HG02623 (cell line): ENCODE measurements around the gene FIZ1.
"Not testable (repeated sequence)": the region's sequence is repeated elsewhere in the genome, so short reads cannot be mapped to it uniquely, and the experiment has no call there.

ENCODE experiments used
- ATAC-seq: cut with Tn5 transposase; IDR thresholded peaks from one replicate; pipeline ENCODE4 v1.9.1; 2021; ENCODE audit warnings: moderate library complexity; ENCODE audit not compliant: unreplicated experiment

FIZ1 gene

GRCh38 chr19:55596304-55596703, 3.0 kb downstream of the FIZ1 start:
- no peak for ATAC-seq

GRCh38 chr19:55594996-55595545, 4.2 kb downstream of the FIZ1 start:
- no peak for ATAC-seq

DNA sequence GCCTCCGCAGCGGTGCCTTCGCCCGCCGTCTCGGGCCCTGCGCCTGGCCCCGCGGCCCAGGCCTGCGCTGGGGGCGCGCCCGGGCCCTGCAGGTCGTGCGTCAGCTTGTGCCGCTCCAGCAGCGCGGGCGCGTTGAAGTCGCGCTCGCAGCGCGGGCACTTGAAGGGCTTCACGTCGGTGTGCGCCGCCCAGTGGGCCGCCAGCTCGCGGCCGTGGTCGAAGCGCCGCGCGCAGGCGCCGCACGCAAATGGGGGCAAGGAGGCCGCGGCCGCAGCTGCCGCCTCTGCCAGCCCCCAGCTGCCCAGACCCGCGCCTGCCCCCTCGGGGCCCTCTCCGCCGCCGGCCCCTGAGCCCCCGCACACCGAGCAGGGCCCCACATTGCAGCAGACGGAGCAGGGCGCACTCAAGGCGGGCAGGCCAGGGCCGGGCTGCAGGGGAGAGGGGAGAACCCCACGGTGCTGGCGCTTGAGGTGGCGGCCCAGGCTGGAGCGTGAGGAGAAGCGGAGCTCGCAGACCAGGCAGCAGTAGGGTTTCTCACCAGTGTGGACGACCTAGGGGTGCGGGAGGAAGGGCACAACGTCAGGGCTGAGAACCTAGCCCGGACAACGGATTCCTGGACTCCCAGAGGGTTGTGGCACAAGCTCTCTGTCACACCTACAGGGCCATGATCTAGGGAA, 6.1 kb downstream of the FIZ1 start:
- no peak for ATAC-seq

DNA sequence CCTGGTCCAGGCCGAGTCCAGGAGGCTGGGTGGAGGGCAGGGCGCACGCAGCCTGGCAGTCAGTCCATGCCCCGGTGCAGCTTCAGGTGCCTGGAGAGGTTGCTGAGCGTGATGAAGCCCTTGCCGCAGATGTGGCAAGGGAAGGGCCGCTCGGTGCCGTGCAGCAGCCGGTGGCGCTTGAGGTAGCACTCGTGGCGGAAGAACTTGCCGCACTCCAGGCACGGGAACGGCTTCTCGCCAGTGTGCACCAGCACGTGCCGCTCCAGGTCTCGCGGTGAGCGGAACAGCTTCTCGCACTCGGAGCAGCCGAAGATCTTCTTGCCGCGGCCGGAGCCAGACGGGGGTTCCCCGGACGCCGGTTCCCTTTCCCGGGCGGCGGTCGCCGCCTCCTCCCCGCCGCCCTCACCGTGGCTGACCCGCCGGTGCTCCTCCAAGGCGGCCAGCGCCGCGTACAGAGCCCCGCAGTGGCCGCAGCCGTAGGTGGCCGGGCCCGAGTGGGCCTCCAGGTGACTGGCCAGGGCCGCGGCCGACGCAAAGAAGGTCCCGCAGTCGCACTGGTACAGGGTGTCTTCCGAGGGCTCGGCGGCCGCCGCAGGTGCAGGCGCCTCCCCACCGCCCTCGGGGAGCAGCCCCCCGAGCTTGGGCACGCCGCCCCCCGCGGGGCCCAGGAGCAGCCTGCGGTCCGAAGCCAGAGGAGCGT, 6.8 kb downstream of the FIZ1 start:
- no peak for ATAC-seq

- no peak for ATAC-seq
Observed at GRCh38 chr19:55591555-55591954, 7.8 kb downstream of the FIZ1 start.

DNA sequence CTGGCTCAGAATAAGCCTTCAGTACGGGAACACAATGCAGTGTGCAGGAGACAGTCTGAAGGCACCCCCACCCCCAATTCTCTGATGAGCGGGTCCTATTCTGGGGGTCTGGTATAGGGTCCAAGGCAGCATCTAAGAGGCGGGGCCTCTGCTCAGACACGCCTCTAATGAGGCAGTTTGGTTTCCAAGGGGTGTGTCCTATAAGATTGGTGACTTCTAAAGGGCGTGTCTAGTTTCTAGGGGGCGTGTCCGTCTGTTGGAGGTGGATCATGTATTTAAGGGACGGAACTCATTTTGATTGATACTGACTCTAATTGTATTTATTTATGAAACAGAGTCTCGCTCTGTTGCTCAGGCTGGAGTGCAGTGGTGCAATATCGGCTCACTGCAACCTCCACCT, 8.7 kb downstream of the FIZ1 start:
- no peak for ATAC-seq

- no peak for ATAC-seq
Observed at GRCh38 chr19:55590109-55590508, 9.2 kb downstream of the FIZ1 start.

DNA sequence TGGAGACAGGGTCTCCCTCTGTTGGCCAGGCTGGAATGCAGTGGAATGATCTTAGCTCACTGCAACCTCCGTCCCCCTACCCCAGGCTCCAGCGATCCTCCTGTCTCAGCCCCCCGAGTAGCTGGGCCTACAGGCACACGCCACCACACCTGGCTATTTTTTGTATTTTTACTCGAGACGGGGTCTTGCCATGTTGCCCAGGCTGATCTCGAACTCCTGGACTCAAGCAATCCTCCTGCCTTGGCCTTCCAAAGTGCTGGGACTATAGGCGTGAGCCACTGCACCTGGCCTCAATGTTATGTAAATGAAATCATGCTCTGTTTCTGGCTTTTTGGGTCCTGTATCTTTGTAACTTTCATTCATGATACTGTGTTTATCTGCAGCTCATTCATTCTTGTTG, 10.6 kb downstream of the FIZ1 start:
- no peak for ATAC-seq

DNA sequence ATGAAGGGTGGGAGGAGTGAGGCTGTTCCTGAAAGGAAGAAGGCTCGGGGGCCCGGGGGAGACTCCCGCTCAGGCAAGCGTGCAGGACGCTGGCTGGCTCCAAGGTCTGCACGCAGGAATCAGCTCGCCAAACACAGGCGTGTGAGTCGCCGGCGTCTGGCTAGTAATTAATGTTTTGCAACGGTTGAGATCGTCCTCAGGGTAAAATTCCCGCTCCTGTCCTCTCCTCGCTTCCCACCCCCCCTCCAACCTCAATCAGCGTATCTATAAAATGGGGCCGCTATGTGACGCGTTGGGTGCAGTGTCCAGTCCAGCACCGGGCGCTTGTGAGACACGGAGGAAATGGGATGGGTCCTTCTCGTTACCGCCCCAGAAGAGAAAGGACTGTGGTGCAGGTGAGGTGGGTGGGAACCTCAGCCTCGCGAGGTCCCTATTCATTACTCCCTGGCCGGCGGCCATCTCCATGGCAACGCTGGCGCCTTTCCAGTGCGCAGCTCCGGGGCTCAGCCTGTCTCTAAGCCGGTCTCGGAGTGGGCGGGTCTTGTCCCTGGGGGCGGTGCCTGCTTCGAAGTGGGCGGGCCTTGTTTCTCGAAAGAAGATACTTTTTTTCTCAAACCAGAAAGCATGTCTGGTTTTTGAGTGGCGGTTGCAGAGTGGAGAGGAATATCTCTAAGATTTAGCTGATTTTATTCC, 12.2 kb downstream of the FIZ1 start:
- peak; percentile 87 for ATAC-seq

DNA sequence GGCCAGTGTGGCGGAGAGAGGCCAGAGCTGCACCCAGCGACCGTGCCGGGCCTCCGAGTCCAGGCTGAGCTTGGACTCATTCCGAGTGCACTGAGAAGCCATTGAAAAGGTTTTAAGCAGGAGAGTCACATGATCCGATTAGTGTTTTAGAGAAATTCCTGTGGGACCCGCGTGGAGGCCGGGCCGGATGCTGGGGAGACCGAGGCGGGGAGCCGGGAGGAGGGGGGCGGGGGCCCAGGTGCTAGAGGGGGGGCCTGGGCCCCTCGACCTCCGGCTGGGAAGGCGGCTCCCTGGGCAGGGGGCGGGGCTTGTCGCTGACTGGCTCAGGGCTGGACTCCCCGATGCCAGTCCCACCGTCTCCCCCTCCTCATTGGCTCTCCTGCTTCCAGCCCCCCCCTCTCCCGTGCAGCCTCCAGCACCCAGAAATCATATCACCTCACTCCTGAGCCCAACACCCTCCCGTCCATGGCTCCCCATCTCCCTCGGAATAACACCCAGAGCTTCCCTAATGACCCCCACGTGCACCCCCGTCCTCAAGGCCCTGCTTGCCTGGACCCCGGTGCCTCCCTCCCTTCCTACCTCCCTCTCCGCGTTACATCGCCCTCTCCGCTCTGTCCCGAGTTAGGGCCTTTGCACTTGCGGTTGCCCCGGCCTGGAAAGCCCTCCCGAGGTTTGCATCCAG, 13.5 kb downstream of the FIZ1 start:
- no peak for ATAC-seq

GRCh38 chr19:55584871-55585270, 14.4 kb downstream of the FIZ1 start:
- ATAC-seq: no peak

GRCh38 chr19:55583897-55584296, 15.4 kb downstream of the FIZ1 start:
- not testable (repeated sequence) for ATAC-seq

GRCh38 chr19:55582284-55582683, 17.0 kb downstream of the FIZ1 start:
- not testable (repeated sequence) for ATAC-seq

GRCh38 chr19:55581823-55582223, 17.5 kb downstream of the FIZ1 start:
- ATAC-seq: no peak

DNA sequence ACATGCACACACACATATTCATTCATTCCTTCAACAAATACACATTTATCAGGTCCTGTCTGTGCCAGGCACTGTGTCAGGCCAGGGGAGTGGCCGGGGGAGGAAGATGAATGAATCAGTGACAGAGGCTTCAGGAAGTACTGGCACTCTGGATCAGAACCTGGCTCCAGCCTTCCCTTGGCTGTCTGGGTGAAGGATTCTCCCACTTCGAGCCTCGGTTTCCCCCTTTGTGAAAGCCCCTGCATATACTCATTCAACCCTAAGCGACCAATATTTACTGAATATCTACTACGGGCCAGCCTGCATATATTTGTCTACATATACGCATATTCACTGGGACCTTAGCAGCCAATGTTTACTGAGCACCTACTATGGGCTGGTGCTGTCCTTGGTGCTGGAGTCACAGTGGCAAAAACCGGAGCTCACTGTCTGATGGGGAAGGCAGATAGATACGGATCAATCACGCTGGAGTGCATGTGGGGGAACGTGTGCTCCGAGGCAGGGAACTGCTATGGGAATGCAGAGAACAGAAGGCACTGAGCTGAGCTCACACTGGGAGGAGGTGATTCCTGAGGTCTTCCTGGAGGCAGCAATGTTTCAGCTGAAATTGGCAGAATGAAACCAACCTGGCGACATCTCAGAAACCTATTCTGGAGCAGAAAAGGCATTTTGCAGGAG, 18.0 kb downstream of the FIZ1 start:
- ATAC-seq: no peak

GRCh38 chr19:55580628-55581144, 18.6 kb downstream of the FIZ1 start, which contains the start of gene ZNF579:
TSS of gene ZNF579 (minus strand) at chr19:55580848. CDS start at chr19:55579639, 1,209 bp downstream.
- ATAC-seq: no peak

DNA sequence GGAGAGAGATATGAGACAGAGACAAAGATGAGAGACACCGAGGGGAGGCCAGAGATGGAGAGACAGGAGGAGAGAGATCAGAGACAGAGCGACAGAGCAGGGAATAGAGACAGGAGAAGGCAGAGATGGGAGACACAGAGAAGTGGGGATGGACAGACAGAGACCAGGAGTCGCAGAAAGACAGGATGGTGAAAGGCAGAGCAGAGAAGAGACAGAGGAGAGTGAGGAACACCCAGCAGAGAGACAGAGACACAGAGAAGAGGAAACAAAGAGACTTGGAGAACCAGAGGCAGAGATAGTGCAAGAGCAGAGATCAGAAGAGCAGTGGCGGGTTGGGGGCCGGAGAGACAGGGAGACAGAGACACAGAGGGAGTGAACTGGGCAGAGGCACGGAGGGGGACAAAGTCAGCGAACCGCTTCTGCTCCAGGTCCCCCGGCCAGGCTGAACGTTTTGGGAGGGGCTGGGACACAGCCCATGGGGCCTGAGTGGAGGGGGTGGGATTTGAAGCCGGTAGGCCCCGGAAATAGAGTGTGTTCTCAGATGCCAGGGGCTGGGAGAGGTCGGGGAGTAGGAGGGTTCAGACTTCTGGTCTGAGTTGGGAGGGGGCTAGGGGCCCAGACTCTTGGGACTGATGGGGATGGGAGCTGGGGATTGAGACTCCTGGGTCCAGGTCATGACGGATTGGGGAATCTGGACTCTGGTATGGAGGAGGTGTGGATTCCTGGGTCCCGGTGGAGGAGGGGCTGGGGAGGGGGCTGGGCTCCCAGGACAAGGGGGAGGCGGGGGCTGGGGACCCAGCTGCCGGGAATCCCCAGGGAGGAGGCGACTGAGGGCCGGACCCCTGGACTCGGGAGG, 19.3 kb downstream of the FIZ1 start:
- no peak for ATAC-seq

DNA sequence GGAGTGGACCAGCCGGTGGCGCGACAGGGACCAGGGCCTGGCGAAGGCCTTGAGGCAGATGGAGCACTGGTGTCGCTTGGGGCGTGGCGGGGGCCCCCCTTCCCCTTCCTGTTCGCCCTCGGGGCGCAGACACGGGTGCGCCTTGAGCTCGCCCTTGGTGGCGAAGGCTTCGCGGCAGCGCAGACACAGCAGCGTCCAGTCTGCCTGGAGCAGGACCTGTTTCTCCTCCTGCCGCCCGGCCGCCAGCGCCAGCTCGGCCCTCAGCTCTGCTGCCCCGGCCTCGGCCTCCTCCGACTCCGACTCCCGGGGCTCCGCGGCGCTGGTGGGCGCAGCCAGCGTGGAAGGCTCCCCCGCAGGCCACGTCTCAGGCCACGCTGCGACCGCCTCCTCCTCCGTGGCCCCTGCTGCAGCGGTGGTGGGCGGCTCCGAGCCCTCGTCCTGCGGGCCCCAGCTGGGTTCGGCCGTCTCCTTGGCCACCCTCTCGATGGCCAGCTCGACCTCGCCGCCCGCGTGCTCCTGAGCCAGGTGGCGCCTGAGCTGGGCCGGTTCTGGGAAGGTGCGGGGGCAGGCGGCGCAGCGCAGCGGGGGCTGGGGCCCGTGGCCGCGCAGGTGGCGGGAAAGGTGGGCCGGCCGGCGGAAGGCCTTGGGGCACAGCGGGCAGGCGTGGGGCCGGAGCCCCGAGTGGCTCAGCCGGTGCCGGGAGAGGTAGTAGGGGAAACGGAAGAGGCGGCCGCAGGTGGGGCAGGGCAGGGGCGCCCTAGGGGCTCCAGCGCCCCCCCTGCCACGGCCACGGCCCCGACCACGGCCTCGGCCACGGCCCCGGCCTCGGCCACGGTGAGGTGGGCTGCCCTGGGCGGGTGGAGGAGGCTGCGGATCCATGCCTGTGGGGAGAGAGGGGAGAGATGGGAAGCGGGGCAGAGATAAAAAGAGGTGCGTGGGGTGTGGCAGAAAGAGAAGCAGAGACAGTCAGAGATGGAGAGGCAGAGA, 20.3 kb downstream of the FIZ1 start:
- ATAC-seq: no peak
